GM12878 (cell line): ENCODE data around the gene SURF2. TPM values are rescaled to one million over a fixed set of nuclear protein-coding genes. Genes with fewer than 3 reads are reported as not detected.

Experiments used
- ASH2L ChIP-seq: fragments of 300-600, 200-600 bp; sonication (generic); IDR thresholded peaks from 2 replicates; pipeline ENCODE4 v1.6.1; 2017; ENCODE audit warnings: low read depth, mild to moderate bottlenecking, borderline replicate concordance
- ATF7 ChIP-seq: fragments of 450-650 bp; IDR thresholded peaks from 2 replicates; pipeline ENCODE4 v1.6.1; 2016; ENCODE audit warnings: low read depth, mild to moderate bottlenecking
- CEBPB ChIP-seq, 2 experiments: fragments of 150-350 bp in 1 of 2; IDR thresholded peaks; 2 replicates each; pipeline ENCODE4 v1.6.1; 2012 to 2014; ENCODE audit warnings: low read depth in 2 of 2, low read length in 2 of 2, borderline replicate concordance in 1 of 2, inconsistent platforms in 1 of 2
- EGR1 ChIP-seq, 2 experiments: IDR thresholded peaks; 1 replicate in 1 of 2; 2 replicates in 1 of 2; pipeline ENCODE4 v1.6.1; 2011 to 2012; ENCODE audit warnings: low read depth in 2 of 2, low read length in 2 of 2, borderline replicate concordance in 1 of 2, mild to moderate bottlenecking in 1 of 2, moderate library complexity in 1 of 2
- EZH2 ChIP-seq: IDR thresholded peaks from 2 replicates; pipeline ENCODE4 v1.6.1; 2012; ENCODE audit warnings: low read depth, mild to moderate bottlenecking, control low read depth, inconsistent platforms, low read length, borderline replicate concordance; ENCODE audit not compliant: control insufficient read depth
- GABPA ChIP-seq: IDR thresholded peaks from 2 replicates; pipeline ENCODE4 v1.6.1; 2014; ENCODE audit warnings: antibody characterized with exemption, low read depth, mild to moderate bottlenecking, inconsistent platforms
- GATAD2B ChIP-seq: fragments of 450-650 bp; conservative IDR thresholded peaks from 2 replicates; pipeline ENCODE4 v1.6.1; 2017; ENCODE audit warnings: low read depth, mild to moderate bottlenecking, moderate library complexity
- HCFC1 ChIP-seq: fragments of 150-350 bp; IDR thresholded peaks from 2 replicates; pipeline ENCODE4 v1.6.1; 2014; ENCODE audit warnings: low read length
- HDGF ChIP-seq: fragments of 450-650 bp; IDR thresholded peaks from 2 replicates; pipeline ENCODE4 v1.6.1; 2016; ENCODE audit warnings: antibody characterized with exemption
- IKZF1 ChIP-seq: fragments of 450-650 bp; conservative IDR thresholded peaks from 2 replicates; pipeline ENCODE4 v1.6.1; 2017; ENCODE audit warnings: antibody characterized with exemption, mild to moderate bottlenecking
- IKZF2 ChIP-seq, 2 experiments: fragments of 450-650 bp; IDR thresholded peaks; 2 replicates each; pipeline ENCODE4 v1.6.1; 2017; ENCODE audit warnings: mild to moderate bottlenecking in 2 of 2, moderate library complexity in 2 of 2
- IRF4 ChIP-seq: IDR thresholded peaks from 2 replicates; pipeline ENCODE4 v1.6.1; 2011; ENCODE audit warnings: low read depth, low read length
- KDM1A ChIP-seq: fragments of 200-600 bp; sonication (generic); IDR thresholded peaks from 2 replicates; pipeline ENCODE4 v1.6.1; 2016; ENCODE audit warnings: borderline replicate concordance
- MLLT1 ChIP-seq: fragments of 450-650 bp; IDR thresholded peaks from 2 replicates; pipeline ENCODE4 v1.6.1; 2016; ENCODE audit warnings: mild to moderate bottlenecking
- NFXL1 ChIP-seq: fragments of 450-650 bp; IDR thresholded peaks from 2 replicates; pipeline ENCODE4 v1.6.1; 2017; ENCODE audit warnings: antibody characterized with exemption, mild to moderate bottlenecking, borderline replicate concordance
- PML ChIP-seq: IDR thresholded peaks from 2 replicates; pipeline ENCODE4 v1.6.1; 2012; ENCODE audit warnings: low read length, inconsistent platforms
- POLR2A ChIP-seq: IDR thresholded peaks from 2 replicates; pipeline ENCODE4 v1.6.1; 2011; ENCODE audit warnings: low read depth, mild to moderate bottlenecking, low read length
- RUNX3 ChIP-seq: IDR thresholded peaks from 2 replicates; pipeline ENCODE4 v1.6.1; 2012; ENCODE audit warnings: low read length, inconsistent platforms
- SMAD1 ChIP-seq: fragments of 450-650 bp; IDR thresholded peaks from 2 replicates; pipeline ENCODE4 v1.6.1; 2018; ENCODE audit warnings: mild to moderate bottlenecking, low read depth; ENCODE audit not compliant: partially characterized antibody
- SREBF1 ChIP-seq: IDR thresholded peaks from 2 replicates; pipeline ENCODE4 v1.6.1; 2012; ENCODE audit warnings: mild to moderate bottlenecking, low read length
- SREBF2 ChIP-seq: IDR thresholded peaks from 2 replicates; pipeline ENCODE4 v1.6.1; 2012; ENCODE audit warnings: mild to moderate bottlenecking, low read length
- STAT3 ChIP-seq: IDR thresholded peaks from 2 replicates; pipeline ENCODE4 v1.6.1; 2011; ENCODE audit warnings: low read depth, low read length, improper control_type of control experiment
- TCF7 ChIP-seq: IDR thresholded peaks from 2 replicates; pipeline ENCODE4 v1.6.1; 2014; ENCODE audit warnings: antibody characterized with exemption, borderline replicate concordance
- YY1 ChIP-seq: IDR thresholded peaks from 2 replicates; pipeline ENCODE4 v1.6.1; 2011; ENCODE audit warnings: low read depth, mild to moderate bottlenecking, low read length
- ZBTB33 ChIP-seq: fragments of 450-650 bp; IDR thresholded peaks from 2 replicates; pipeline ENCODE4 v1.6.1; 2017; ENCODE audit warnings: mild to moderate bottlenecking
- ZNF622 ChIP-seq: fragments of 450-650 bp; IDR thresholded peaks from 2 replicates; pipeline ENCODE4 v1.6.1; 2017; ENCODE audit warnings: mild to moderate bottlenecking, inconsistent platforms
- polyA plus RNA-seq, 11 experiments: library from polyadenylated mRNA; depleted of rRNA in 4 of 11; unstranded in 6 of 11; stranded (reverse) in 5 of 11; fragments of >200 nt; fragmentation: Nextera tagmentation in 4 of 11; fragmentation: Illumina TruSeq in 1 of 11; extraction: Ambion mirVana in 4 of 11; extraction: Trizol in 1 of 11; gene quantifications; 1 replicate in 1 of 11; 2 replicates in 10 of 11; pipeline versions ENCODE4 v1.2.1 to v1.2.3, GENCODE V29; 2011 to 2016; ENCODE audit warnings: inconsistent platforms in 2 of 11, missing spikeins in 2 of 11, low read depth in 1 of 11
- total RNA-seq, 4 experiments: library from RNA; depleted of rRNA in 3 of 4; stranded (reverse); fragments of >200 nt in 3 of 4; fragmentation: Illumina TruSeq in 1 of 4; extraction: Trizol in 1 of 4; gene quantifications; 2 replicates each; pipeline versions ENCODE4 v1.2.1 to v1.2.3, GENCODE V29; 2013 to 2021
- TF ChIP-seq, protein P1 (sequence below): fragments of 450-650 bp; IDR thresholded peaks from 2 replicates; pipeline ENCODE4 v1.6.1; 2016; ENCODE audit warnings: mild to moderate bottlenecking

The SURF2 gene
- total and polyA plus RNA-seq, 10 of the 15 experiments (the other 5 are each of a cell fraction or from before 2014, with no cell fraction given) = 4.0 to 41.7 (median 20.8) TPM

DNA sequence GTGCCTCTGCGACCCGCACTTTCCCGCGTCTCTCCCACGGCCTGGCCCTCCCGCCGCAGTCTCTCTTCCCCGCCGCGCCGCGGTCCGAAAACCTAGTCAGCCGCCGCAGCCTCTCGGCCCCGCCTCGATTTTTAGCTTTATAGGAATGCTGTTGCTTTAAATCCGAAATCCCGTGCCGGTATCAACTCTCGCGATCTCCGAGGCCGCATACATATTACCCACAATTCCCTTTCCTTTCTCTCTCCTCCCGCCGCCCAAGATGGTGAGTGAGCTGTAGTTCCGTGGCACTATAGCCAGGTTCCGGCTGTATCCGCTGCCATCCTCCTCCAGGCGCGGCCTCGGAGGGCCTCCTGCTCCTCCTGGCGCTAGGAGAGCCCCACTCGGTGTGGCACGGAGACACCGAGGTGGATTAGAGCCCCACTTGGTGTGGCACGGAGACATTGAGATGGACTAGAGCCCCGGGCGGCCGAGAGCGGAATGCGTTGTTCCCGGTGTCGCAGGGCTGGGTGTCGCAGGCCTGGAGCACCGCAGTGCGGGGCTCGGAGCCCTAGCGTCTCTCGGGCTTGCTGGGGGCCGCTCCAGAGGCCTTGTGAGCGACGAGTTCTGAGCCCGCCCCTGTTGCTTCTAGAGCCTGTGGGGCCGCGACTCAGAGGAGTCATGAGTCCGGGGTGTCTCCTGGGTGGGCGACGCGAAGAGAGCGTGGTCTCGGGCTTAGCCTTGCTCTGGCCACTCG lies 8.2 kb upstream of the SURF2 start, which contains the start of the genes MED22 and RPL7A (continued):
- TF ChIP-seq ASH2L = peak; percentile 98
- no peak for TF ChIP-seq SREBF2
- peak; percentile 99 for TF ChIP-seq PML
- TF ChIP-seq POLR2A = peak; percentile 99
- peak; percentile 60 for TF ChIP-seq HCFC1
- no peak for TF ChIP-seq TCF7
- TF ChIP-seq GABPA = 0 out of 2 replicates have a peak, but pooled peaks have one; percentile 35
- TF ChIP-seq GATAD2B = peak; percentile 39
- TF ChIP-seq EZH2 = no peak
- no peak for TF ChIP-seq STAT3
- TF ChIP-seq SREBF1 = no peak
- TF ChIP-seq IKZF2 (IDR thresholded peaks at IDR 0.05) = no peak
- no peak for TF ChIP-seq NFXL1
- no peak for TF ChIP-seq EGR1 (IDR thresholded peaks at IDR 0.05; ENCODE audit: borderline replicate concordance in 1 of 2, low read depth in 2 of 2, low read length in 2 of 2)
- TF ChIP-seq SMAD1 = peak; percentile 92
- TF ChIP-seq ZNF622 = no peak
- peak; percentile 31; the same call in 1 of the 2 replicates for TF ChIP-seq ATF7
- TF ChIP-seq CEBPB (IDR thresholded peaks at IDR 0.05; ENCODE audit: borderline replicate concordance in 1 of 2, low read depth in 2 of 2, low read length in 2 of 2) = no peak
- TF ChIP-seq KDM1A = no peak
- TF ChIP-seq, protein P1, sequence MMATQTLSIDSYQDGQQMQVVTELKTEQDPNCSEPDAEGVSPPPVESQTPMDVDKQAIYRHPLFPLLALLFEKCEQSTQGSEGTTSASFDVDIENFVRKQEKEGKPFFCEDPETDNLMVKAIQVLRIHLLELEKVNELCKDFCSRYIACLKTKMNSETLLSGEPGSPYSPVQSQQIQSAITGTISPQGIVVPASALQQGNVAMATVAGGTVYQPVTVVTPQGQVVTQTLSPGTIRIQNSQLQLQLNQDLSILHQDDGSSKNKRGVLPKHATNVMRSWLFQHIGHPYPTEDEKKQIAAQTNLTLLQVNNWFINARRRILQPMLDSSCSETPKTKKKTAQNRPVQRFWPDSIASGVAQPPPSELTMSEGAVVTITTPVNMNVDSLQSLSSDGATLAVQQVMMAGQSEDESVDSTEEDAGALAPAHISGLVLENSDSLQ = peak; percentile 30; the same call in 1 of the 2 replicates
- 0 out of 2 replicates have a peak, but pooled peaks have one; percentile 5 for TF ChIP-seq ZBTB33
- TF ChIP-seq MLLT1 = peak; percentile 89
- peak; percentile 73 for TF ChIP-seq RUNX3
- peak; percentile 57; the same call in 1 of the 2 replicates for TF ChIP-seq IRF4
- peak; percentile 70; the same call in 1 of the 2 replicates for TF ChIP-seq HDGF
- peak; percentile 97 for TF ChIP-seq YY1
- TF ChIP-seq IKZF1 = peak; percentile 44
